ENCODE results near the gene PPP3CA.

- TF ChIP-seq, protein P1, sequence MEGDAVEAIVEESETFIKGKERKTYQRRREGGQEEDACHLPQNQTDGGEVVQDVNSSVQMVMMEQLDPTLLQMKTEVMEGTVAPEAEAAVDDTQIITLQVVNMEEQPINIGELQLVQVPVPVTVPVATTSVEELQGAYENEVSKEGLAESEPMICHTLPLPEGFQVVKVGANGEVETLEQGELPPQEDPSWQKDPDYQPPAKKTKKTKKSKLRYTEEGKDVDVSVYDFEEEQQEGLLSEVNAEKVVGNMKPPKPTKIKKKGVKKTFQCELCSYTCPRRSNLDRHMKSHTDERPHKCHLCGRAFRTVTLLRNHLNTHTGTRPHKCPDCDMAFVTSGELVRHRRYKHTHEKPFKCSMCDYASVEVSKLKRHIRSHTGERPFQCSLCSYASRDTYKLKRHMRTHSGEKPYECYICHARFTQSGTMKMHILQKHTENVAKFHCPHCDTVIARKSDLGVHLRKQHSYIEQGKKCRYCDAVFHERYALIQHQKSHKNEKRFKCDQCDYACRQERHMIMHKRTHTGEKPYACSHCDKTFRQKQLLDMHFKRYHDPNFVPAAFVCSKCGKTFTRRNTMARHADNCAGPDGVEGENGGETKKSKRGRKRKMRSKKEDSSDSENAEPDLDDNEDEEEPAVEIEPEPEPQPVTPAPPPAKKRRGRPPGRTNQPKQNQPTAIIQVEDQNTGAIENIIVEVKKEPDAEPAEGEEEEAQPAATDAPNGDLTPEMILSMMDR (IDR thresholded peaks at IDR 0.05): no peak
- TF ChIP-seq POLR2A (IDR thresholded peaks at IDR 0.05): no peak
Measured at GRCh38 chr4:101142259-101142658, 205.1 kb downstream of the PPP3CA start.
